Panc1 (cell line): ENCODE measurements around the gene ABLIM2. TPM values are rescaled to one million over a fixed set of nuclear protein-coding genes. Genes with fewer than 3 reads are reported as not detected.

Experiments
- ATAC-seq: fragments of 200-7000 bp; cut with Tn5 transposase; 2 replicates; pipeline ENCODE4 v1.9.1; 2020; ENCODE audit warnings: mild to moderate bottlenecking, moderate library complexity
- BruUV-seq: library from RNA; stranded (reverse); fragments of 400-500 nt; replicated peaks from 2 replicates; lab custom pipeline; 2021; lab: Mats Ljungman, UMichigan
- CTCF ChIA-PET: fragments of 300-600 bp; sonication (Branson Sonifier 250); formaldehyde crosslinking; loops from one replicate; lab custom pipeline; 2022; ENCODE audit warnings: antibody characterized with exemption; lab: Charles Lee
- POLR2A ChIA-PET: fragments of 300-600 bp; sonication (Branson Sonifier 250); formaldehyde crosslinking; loops from one replicate; lab custom pipeline; 2022; ENCODE audit warnings: antibody characterized with exemption; lab: Charles Lee
- DNase-seq: peaks from one replicate; pipeline ENCODE4 v3.0.0-alpha.2; 2010; ENCODE audit warnings: low read depth, low spot score
- H3K27ac ChIP-seq: 2 replicates; pipeline ENCODE4 v1.5.1; 2011; ENCODE audit warnings: mild to moderate bottlenecking, low read length, inconsistent platforms
- H3K27me3 ChIP-seq: fragments of 200-500 bp; sonication (Bioruptor generic); 2 replicates; pipeline ENCODE4 v1.6.0; 2014; ENCODE audit warnings: low read length, inconsistent platforms; ENCODE audit not compliant: control insufficient read depth, insufficient read depth
- H3K36me3 ChIP-seq: fragments of 200-500 bp; sonication (Bioruptor generic); 2 replicates; pipeline ENCODE4 v1.5.1; 2014; ENCODE audit warnings: inconsistent platforms, mild to moderate bottlenecking, low read length, moderate library complexity; ENCODE audit not compliant: control insufficient read depth, insufficient read depth
- H3K4me1 ChIP-seq: 2 replicates; pipeline ENCODE4 v1.5.1; 2011; ENCODE audit warnings: inconsistent platforms, mild to moderate bottlenecking, low read length, moderate library complexity; ENCODE audit not compliant: control insufficient read depth, insufficient read depth
- H3K4me3 ChIP-seq, 2 experiments: 2 replicates each; pipeline ENCODE4 v1.5.1; 2011 to 2012; ENCODE audit warnings: low read depth in 2 of 2, low read length in 2 of 2, mild to moderate bottlenecking in 2 of 2, inconsistent platforms in 1 of 2, moderate library complexity in 1 of 2
- H3K9me3 ChIP-seq: fragments of 200-500 bp; sonication (Bioruptor generic); 2 replicates; pipeline ENCODE4 v1.5.1; 2014; ENCODE audit warnings: low read depth, mild to moderate bottlenecking, inconsistent platforms, low read length, moderate library complexity; ENCODE audit not compliant: control insufficient read depth, insufficient read depth
- CTCF ChIP-seq: fragments of 450-650 bp; IDR thresholded peaks from 2 replicates; pipeline ENCODE4 v1.5.1; 2017; ENCODE audit warnings: mild to moderate bottlenecking
- POLR2AphosphoS5 ChIP-seq: IDR thresholded peaks from 2 replicates; pipeline ENCODE4 v1.6.1; 2012; ENCODE audit warnings: mild to moderate bottlenecking, low read depth, low read length, moderate library complexity
- REST ChIP-seq, 2 experiments: IDR thresholded peaks; 2 replicates each; pipeline ENCODE4 v1.6.1; 2011 to 2012; ENCODE audit warnings: low read depth in 2 of 2, control low read depth in 1 of 2, low read length in 1 of 2, mild to moderate bottlenecking in 1 of 2, moderate library complexity in 1 of 2; ENCODE audit not compliant: insufficient read depth in 1 of 2
- SIN3A ChIP-seq: IDR thresholded peaks from 2 replicates; pipeline ENCODE4 v1.6.1; 2012; ENCODE audit warnings: low read depth, mild to moderate bottlenecking, low read length, moderate library complexity, borderline replicate concordance; ENCODE audit not compliant: insufficient read depth
- TCF7L2 ChIP-seq: IDR thresholded peaks from 2 replicates; pipeline ENCODE4 v1.6.1; 2011; ENCODE audit warnings: mild to moderate bottlenecking, low read depth, low read length, inconsistent platforms
- in situ Hi-C: cut with HindIII; loops from 2 replicates; pipeline ENCODE4 v1.10.0; 2016; ENCODE audit warnings: low sequenced_read_pairs, low pct_unique_long_range_greater_than_20kb
- intact Hi-C: fragments of 100-400 bp; cut with micrococcal nuclease; formaldehyde crosslinking; loops from one replicate; pipeline ENCODE4 v1.10.0; 2022; ENCODE audit not compliant: unreplicated experiment
- total RNA-seq: library from RNA; stranded (reverse); gene quantifications from one replicate; pipeline ENCODE4 v1.2.1, GENCODE V29; 2021; ENCODE audit not compliant: unreplicated experiment

The ABLIM2 gene
- total RNA-seq, 1 experiment from 2014 or later, result 0.64 TPM

GRCh38 chr4:8083086-8083825, 75.4 kb downstream of the ABLIM2 start:
- no peaks in the 10 kb centered on the region for H3K36me3 ChIP-seq
- intact Hi-C loops, result no loop called here
- in situ Hi-C loops, result no loop called here
- ATAC-seq (no peak), DNase-seq (no peak)
- no peaks in the 10 kb centered on the region for H3K9me3 ChIP-seq
- no peaks in the 10 kb centered on the region for H3K27me3 ChIP-seq
- BruUV-seq, result no TSS peak
- ChIA-PET CTCF (no interaction called here), POLR2A (no interaction called here)
- peaks cover 5% of the 10 kb centered on the region; the same call in 1 of the 2 replicates for H3K4me1 ChIP-seq
- no peak overlapping the region for H3K4me3 ChIP-seq
- no peak overlapping the region for H3K27ac ChIP-seq
- no peak for TF ChIP-seq CTCF
- no peak for TF ChIP-seq SIN3A
- no peak for TF ChIP-seq REST (IDR thresholded peaks at IDR 0.05; ENCODE audit: insufficient read depth in 1 of 2, low read depth in 2 of 2, low read length in 1 of 2)
- no peak for TF ChIP-seq TCF7L2
- no peak for TF ChIP-seq POLR2AphosphoS5

GRCh38 chr4:8082517-8083055, 76.0 kb downstream of the ABLIM2 start:
- Histone ChIP-seq H3K36me3 (no peaks in the 10 kb centered on the region), H3K4me3 (no peak overlapping the region), H3K4me1 (peaks cover 5% of the 10 kb centered on the region; the same call in 1 of the 2 replicates), H3K27ac (no peak overlapping the region), H3K27me3 (no peaks in the 10 kb centered on the region), H3K9me3 (no peaks in the 10 kb centered on the region)
- no peak for DNase-seq
- TF ChIP-seq POLR2AphosphoS5 (no peak), REST (IDR thresholded peaks at IDR 0.05; ENCODE audit: insufficient read depth in 1 of 2, low read depth in 2 of 2, low read length in 1 of 2) (no peak), TCF7L2 (no peak), CTCF (no peak), SIN3A (no peak)
- intact Hi-C loops, result no loop called here
- no TSS peak for BruUV-seq
- in situ Hi-C loops, result no loop called here
- CTCF ChIA-PET, result no interaction called here
- POLR2A ChIA-PET, result no interaction called here
- no peak for ATAC-seq
